GM18520 (cell line): Measurements from ENCODE around the gene ZFP3.
A peak's percentile ranks its signal among the peaks of the same experiment; 100 is the strongest.
"Not testable (repeated sequence)": the region's sequence is repeated elsewhere in the genome, so short reads cannot be mapped to it uniquely, and the experiment has no call there.

Source experiments
- ATAC-seq: cut with Tn5 transposase; IDR thresholded peaks from one replicate; pipeline ENCODE4 v1.9.1; 2021; ENCODE audit not compliant: unreplicated experiment

ZFP3 gene

GRCh38 chr17:5077275-5077674 lies 992 bp upstream of the ZFP3 start:
- not testable (repeated sequence) for ATAC-seq

- no peak for ATAC-seq
Observed at GRCh38 chr17:5077781-5078105, 524 bp upstream of the ZFP3 start.

GRCh38 chr17:5080591-5080990 lies 2.3 kb downstream of the ZFP3 start:
- no peak for ATAC-seq

GRCh38 chr17:5092218-5093010 lies 14.1 kb downstream of the ZFP3 start:
- ATAC-seq: no peak

GRCh38 chr17:5096731-5097100 lies 18.4 kb downstream of the ZFP3 start:
- ATAC-seq: no peak

- no peak for ATAC-seq
Observed at GRCh38 chr17:5097101-5097834, 19.0 kb downstream of the ZFP3 start.

- no peak for ATAC-seq
Observed at GRCh38 chr17:5099271-5099670, 21.0 kb downstream of the ZFP3 start.

GRCh38 chr17:5100832-5101231 lies 22.6 kb downstream of the ZFP3 start:
- ATAC-seq: no peak

GRCh38 chr17:5110816-5111215 lies 32.5 kb downstream of the ZFP3 start:
- ATAC-seq: no peak

GRCh38 chr17:5111402-5112204 lies 33.3 kb downstream of the ZFP3 start, which contains the start of gene ZNF232:
Gene ZNF232, minus strand, starts transcription at chr17:5111878. Its CDS starts 56 bp downstream, at chr17:5111822.
- peak; percentile 70 for ATAC-seq

GRCh38 chr17:5115673-5116651 lies 37.7 kb downstream of the ZFP3 start, which contains the start of gene USP6:
Gene USP6, plus strand, starts transcription at chr17:5116032. Its CDS starts 14,336 bp downstream, at chr17:5130368.
- ATAC-seq: no peak

- ATAC-seq: no peak
Observed at GRCh38 chr17:5118219-5118618, 40.0 kb downstream of the ZFP3 start.

- no peak for ATAC-seq
Observed at GRCh38 chr17:5120036-5120435, 41.8 kb downstream of the ZFP3 start.

- ATAC-seq: not testable (repeated sequence)
Observed at GRCh38 chr17:5120436-5121185, 42.3 kb downstream of the ZFP3 start.

GRCh38 chr17:5121186-5121841 lies 43.0 kb downstream of the ZFP3 start:
- ATAC-seq: no peak

- not testable (repeated sequence) for ATAC-seq
Observed at GRCh38 chr17:5122056-5122455, 43.8 kb downstream of the ZFP3 start.

- no peak for ATAC-seq
Observed at GRCh38 chr17:5122586-5123342, 44.5 kb downstream of the ZFP3 start.
